Activated naive CD4-positive, alpha-beta T cell (primary cell): ENCODE results near the gene MRPL33.

ENCODE experiments used
- DNase-seq, 4 experiments: peaks; one replicate each; lab custom pipeline; 2025; lab: John Stamatoyannopoulos, UW

MRPL33 gene

GRCh38 chr2:27809761-27810241, 38.3 kb downstream of the MRPL33 start:
- no peak for DNase-seq

GRCh38 chr2:27810455-27810854, 38.9 kb downstream of the MRPL33 start:
- no peak for DNase-seq

GRCh38 chr2:27811768-27812167, 40.2 kb downstream of the MRPL33 start:
- DNase-seq: no peak

GRCh38 chr2:27814758-27815157, 43.2 kb downstream of the MRPL33 start:
- DNase-seq: no peak

- no peak for DNase-seq
Observed at GRCh38 chr2:27815860-27816438, 44.4 kb downstream of the MRPL33 start.

GRCh38 chr2:27822049-27822448, 50.5 kb downstream of the MRPL33 start:
- DNase-seq: no peak

- no peak for DNase-seq
Observed at GRCh38 chr2:27823135-27823534, 51.6 kb downstream of the MRPL33 start.

GRCh38 chr2:27823569-27823968, 52.0 kb downstream of the MRPL33 start:
- no peak for DNase-seq

- no peak for DNase-seq
Observed at GRCh38 chr2:27824401-27824800, 52.9 kb downstream of the MRPL33 start.

GRCh38 chr2:27828305-27828704, 56.8 kb downstream of the MRPL33 start:
- no peak for DNase-seq
